Sigmoid colon (tissue), 7 donors: ENCODE data around the gene GMDS. TPM values are rescaled to one million over a fixed set of nuclear protein-coding genes. Genes with fewer than 3 reads are reported as not detected.

Experiments used
- DNase-seq: peaks from one replicate; pipeline ENCODE4 v3.0.0-alpha.2; 2019
- H3K27ac ChIP-seq, 4 donors: fragments of 200-600 bp; sonication (generic); one replicate each; pipeline ENCODE4 v1.5.1; 2016 to 2019; ENCODE audit warnings: mild to moderate bottlenecking in 1 of 4
- H3K27me3 ChIP-seq, 3 donors: fragments of 200-600 bp; sonication (generic); one replicate each; pipeline ENCODE4 v1.5.1; 2019; ENCODE audit warnings: mild to moderate bottlenecking in 1 of 3
- H3K36me3 ChIP-seq, 4 donors: fragments of 200-600 bp; sonication (generic); one replicate each; pipeline ENCODE4 v1.5.1; 2016 to 2019
- H3K4me1 ChIP-seq, 4 donors: fragments of 200-600 bp; sonication (generic); one replicate each; pipeline ENCODE4 v1.5.1; 2017 to 2019
- H3K4me3 ChIP-seq, 4 donors: fragments of 200-600 bp; sonication (generic); one replicate each; pipeline ENCODE4 v1.5.1; 2017 to 2019; ENCODE audit warnings: mild to moderate bottlenecking in 2 of 4, moderate library complexity in 1 of 4
- H3K9me3 ChIP-seq, 4 donors: fragments of 200-600 bp in 3 of 4; sonication (generic) in 3 of 4; one replicate each; pipeline versions ENCODE4 v1.5.1 to v1.6.1; 2013 to 2019
- CTCF ChIP-seq, 4 experiments: fragments of 450-650 bp in 3 of 4; fragments of 200-600 bp in 1 of 4; IDR thresholded peaks; one replicate each; pipeline ENCODE4 v1.5.1; 2016 to 2019; ENCODE audit warnings: antibody characterized with exemption in 4 of 4, mild to moderate bottlenecking in 3 of 4, moderate library complexity in 2 of 4
- EP300 ChIP-seq, 4 donors: sonication (generic); formaldehyde crosslinking; IDR thresholded peaks; one replicate each; pipeline ENCODE4 v1.6.1; 2017; ENCODE audit warnings: antibody characterized with exemption in 4 of 4
- POLR2A ChIP-seq, 2 donors: fragments of 450-650 bp; IDR thresholded peaks; one replicate each; pipeline ENCODE4 v1.6.1; 2016; ENCODE audit warnings: antibody characterized with exemption in 2 of 2, mild to moderate bottlenecking in 2 of 2, moderate library complexity in 2 of 2
- POLR2AphosphoS5 ChIP-seq, 4 donors: sonication (generic); formaldehyde crosslinking; IDR thresholded peaks; one replicate each; pipeline ENCODE4 v1.6.1; 2017; ENCODE audit warnings: antibody characterized with exemption in 4 of 4
- WGBS, 2 donors: extraction: QIAGEN DNeasy Blood & Tissue Kit; methylation state at CpG; one replicate each; pipeline ENCODE4 v1.1.7; 2013; 5-methylcytosine and 5-hydroxymethylcytosine counted together
- intact Hi-C: fragments of 100-400 bp; cut with DNase I; formaldehyde crosslinking; loops from one replicate; pipeline ENCODE4 v1.15.1; 2023
- polyA plus RNA-seq, 3 donors: library from polyadenylated mRNA; stranded (reverse); fragments of 200-250 nt; gene quantifications; one replicate each; pipeline ENCODE4 v1.2.3, GENCODE V29; 2013
- total RNA-seq, 4 donors: library from RNA; depleted of rRNA; stranded (reverse); fragments of >200 nt; gene quantifications; one replicate each; pipeline ENCODE4 v1.1.0, GENCODE V29; 2016
- donor health status: healthy with polysubstance abuse.
- donor health status: Bipolar disorder and iron deficiency.
- donor health status: healthy.

Gene GMDS
- total and polyA plus RNA-seq, 7 donors = 3.1 to 173 (median 9.4) TPM

- TF ChIP-seq POLR2A (IDR thresholded peaks at IDR 0.05) (no peak), EP300 (IDR thresholded peaks at IDR 0.05) (no peak), POLR2AphosphoS5 (IDR thresholded peaks at IDR 0.05) (no peak), CTCF (IDR thresholded peaks at IDR 0.05) (no peak)
- DNase-seq = no peak
- Histone ChIP-seq H3K27me3 (no peaks in the 10 kb centered on the region), H3K27ac (no peak overlapping the region), H3K4me1 (no peaks in the 10 kb centered on the region), H3K9me3 (no peaks in the 10 kb centered on the region), H3K36me3 (no peaks in the 10 kb centered on the region), H3K4me3 (no peak overlapping the region)
- 80 to 93% methylated on average over 9 of the region's 9 CpGs for WGBS, 2 donors
- intact Hi-C loops = no loop called here
These were observed 327.6 kb downstream of the GMDS start for GRCh38 chr6:1917626-1918371.

DNA sequence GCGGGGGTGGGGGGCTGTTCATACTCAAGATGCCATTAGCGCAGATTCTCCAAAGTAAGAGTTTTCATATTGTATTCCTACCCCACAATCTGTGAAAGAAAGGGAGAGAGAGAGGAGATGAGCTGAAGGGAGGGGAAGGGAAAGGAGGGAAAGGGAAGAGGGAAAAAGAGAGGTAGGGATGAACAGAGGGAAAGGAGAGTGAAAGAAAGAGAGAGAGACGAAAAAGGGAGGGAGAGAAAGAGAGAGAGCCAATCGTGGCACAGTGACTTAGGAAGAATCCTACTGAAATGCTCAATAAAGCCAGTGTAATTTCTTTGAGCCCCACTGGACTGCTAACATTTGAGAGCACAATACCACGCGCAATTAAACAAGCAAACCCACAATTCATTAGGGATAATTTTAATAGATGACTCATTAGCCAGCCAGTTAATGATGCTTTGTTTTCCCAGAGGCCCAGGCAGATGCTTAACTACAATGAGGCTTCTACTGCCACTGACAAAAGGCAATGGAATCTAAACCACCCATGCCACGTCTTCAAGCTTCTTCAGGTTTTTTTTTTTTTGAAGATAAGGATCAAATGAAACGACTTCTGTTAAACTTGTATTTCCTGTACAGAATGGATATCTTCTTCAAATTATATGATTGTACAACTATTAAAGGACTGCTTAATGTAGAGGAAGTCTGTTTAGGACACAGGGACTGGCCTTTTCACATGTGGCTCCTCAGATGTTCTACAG, 328.9 kb downstream of the GMDS start:
- Histone ChIP-seq H3K9me3 (no peaks in the 10 kb centered on the region), H3K27me3 (no peaks in the 10 kb centered on the region), H3K36me3 (no peaks in the 10 kb centered on the region), H3K4me1 (no peaks in the 10 kb centered on the region), H3K27ac (no peak overlapping the region), H3K4me3 (no peak overlapping the region)
- TF ChIP-seq CTCF (IDR thresholded peaks at IDR 0.05) (no peak), EP300 (IDR thresholded peaks at IDR 0.05) (no peak), POLR2AphosphoS5 (IDR thresholded peaks at IDR 0.05) (no peak), POLR2A (IDR thresholded peaks at IDR 0.05) (no peak)
- intact Hi-C loops = no loop called here
- DNase-seq = no peak
- 81 to 87% methylated on average over 8 of the region's 8 CpGs for WGBS, 2 donors

GRCh38 chr6:1915226-1915625, 330.2 kb downstream of the GMDS start:
- H3K27me3 ChIP-seq = no peaks in the 10 kb centered on the region
- no peaks in the 10 kb centered on the region for H3K36me3 ChIP-seq
- no peaks in the 10 kb centered on the region for H3K9me3 ChIP-seq
- TF ChIP-seq CTCF (IDR thresholded peaks at IDR 0.05) (no peak), EP300 (IDR thresholded peaks at IDR 0.05) (no peak), POLR2A (IDR thresholded peaks at IDR 0.05) (no peak), POLR2AphosphoS5 (IDR thresholded peaks at IDR 0.05) (no peak)
- H3K27ac ChIP-seq = no peak overlapping the region
- no peaks in the 10 kb centered on the region for H3K4me1 ChIP-seq
- H3K4me3 ChIP-seq = no peak overlapping the region
- 93 to 95% methylated on average over 9 of the region's 9 CpGs for WGBS, 2 donors
- no peak for DNase-seq
- intact Hi-C loops = no loop called here

DNA sequence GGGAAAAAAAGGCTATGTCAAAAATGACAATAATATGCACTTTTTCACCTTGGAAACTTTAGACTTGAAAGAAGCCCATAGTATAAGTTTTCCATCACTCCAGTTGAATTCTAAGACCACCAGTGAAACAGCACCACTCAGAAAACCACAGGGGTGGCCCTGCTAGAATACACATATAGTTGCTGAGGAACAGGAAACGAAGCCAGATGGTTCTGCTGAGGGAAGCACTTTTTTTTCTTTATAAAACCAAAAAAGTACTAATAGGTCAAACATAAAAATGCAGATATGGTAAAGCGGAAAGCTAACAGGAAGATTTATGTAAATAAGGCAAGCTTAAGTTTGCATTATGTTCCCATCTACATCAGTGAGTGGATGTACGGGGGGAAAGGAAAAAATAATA, 331.8 kb downstream of the GMDS start:
- WGBS, 2 donors = 63 to 90% methylated on average over 3 of the region's 3 CpGs
- TF ChIP-seq POLR2A (IDR thresholded peaks at IDR 0.05) (no peak), CTCF (IDR thresholded peaks at IDR 0.05) (no peak), EP300 (IDR thresholded peaks at IDR 0.05) (no peak), POLR2AphosphoS5 (IDR thresholded peaks at IDR 0.05) (no peak)
- Histone ChIP-seq H3K4me1 (no peaks in the 10 kb centered on the region), H3K4me3 (no peak overlapping the region), H3K36me3 (no peaks in the 10 kb centered on the region), H3K9me3 (no peaks in the 10 kb centered on the region), H3K27me3 (no peaks in the 10 kb centered on the region), H3K27ac (no peak overlapping the region)
- intact Hi-C loops = no loop called here
- DNase-seq = no peak
